HCT116 (cell line): ENCODE results near the gene PKD2.

Experiments used
- ATF3 ChIP-seq: IDR thresholded peaks from 2 replicates; pipeline ENCODE4 v1.6.1; 2012
- CTCF ChIP-seq, 3 experiments: fragments of 200-600 bp in 1 of 3; sonication (generic) in 1 of 3; IDR thresholded peaks in 2 of 3; conservative IDR thresholded peaks in 1 of 3; 2 replicates each; pipeline ENCODE4 v1.5.1; 2012 to 2017; ENCODE audit warnings: low read depth in 2 of 3, low read length in 2 of 3, antibody characterized with exemption in 1 of 3, borderline replicate concordance in 1 of 3, control low read depth in 1 of 3, mild to moderate bottlenecking in 1 of 3, mixed read lengths in 1 of 3, mixed run types in 1 of 3, moderate library complexity in 1 of 3; ENCODE audit not compliant: insufficient read depth in 1 of 3
- JUND ChIP-seq: IDR thresholded peaks from 2 replicates; pipeline ENCODE4 v1.6.1; 2012
- POLR2A ChIP-seq: IDR thresholded peaks from 2 replicates; pipeline ENCODE4 v1.7.0; 2011; ENCODE audit warnings: borderline replicate concordance; ENCODE audit not compliant: insufficient read depth, insufficient read length; ENCODE audit errors: extremely low read depth
- POLR2AphosphoS5 ChIP-seq: IDR thresholded peaks from 2 replicates; pipeline ENCODE4 v1.6.1; 2011; ENCODE audit warnings: mild to moderate bottlenecking, low read depth, low read length, moderate library complexity
- RAD21 ChIP-seq: IDR thresholded peaks from 2 replicates; pipeline ENCODE4 v1.6.1; 2012; ENCODE audit warnings: low read depth, mild to moderate bottlenecking
- ZFX ChIP-seq: fragments of 450-650 bp; IDR thresholded peaks from 2 replicates; pipeline ENCODE4 v1.6.1; 2017

- no peak for TF ChIP-seq JUND
- TF ChIP-seq ZFX = no peak
- no peak for TF ChIP-seq POLR2A
- no peak for TF ChIP-seq CTCF (IDR thresholded peaks at IDR 0.05 in 2 of 3, conservative IDR thresholded peaks at IDR 0.05 in 1 of 3; ENCODE audit: borderline replicate concordance in 1 of 3, insufficient read depth in 1 of 3, low read depth in 2 of 3, low read length in 2 of 3)
- no peak for TF ChIP-seq POLR2AphosphoS5
- no peak for TF ChIP-seq RAD21
- no peak for TF ChIP-seq ATF3
Observed at GRCh38 chr4:88097301-88097700, 89.9 kb downstream of the PKD2 start.
